Tibial nerve (tissue), 4 donors: ENCODE data around the gene LRRC37A3.
"Not testable (repeated sequence)": the region's sequence is repeated elsewhere in the genome, so short reads cannot be mapped to it uniquely, and the experiment has no call there.

Experiments used
- CTCF ChIP-seq, 5 experiments: fragments of 200-600 bp in 3 of 5; fragments of 450-650 bp in 2 of 5; sonication (generic) in 3 of 5; IDR thresholded peaks; one replicate each; pipeline ENCODE4 v1.5.1; 2016 to 2019; ENCODE audit warnings: antibody characterized with exemption in 5 of 5, mild to moderate bottlenecking in 3 of 5, moderate library complexity in 2 of 5
- EP300 ChIP-seq, 2 donors: sonication (generic); formaldehyde crosslinking; IDR thresholded peaks; one replicate each; pipeline ENCODE4 v1.6.1; 2017; ENCODE audit warnings: antibody characterized with exemption in 2 of 2, mild to moderate bottlenecking in 1 of 2

- not testable (repeated sequence) for TF ChIP-seq CTCF, EP300 (IDR thresholded peaks at IDR 0.05)
Observed at GRCh38 chr17:64838513-64838912, 80.8 kb downstream of the LRRC37A3 start.
